ENCODE results near the gene CEACAM16.

DNA sequence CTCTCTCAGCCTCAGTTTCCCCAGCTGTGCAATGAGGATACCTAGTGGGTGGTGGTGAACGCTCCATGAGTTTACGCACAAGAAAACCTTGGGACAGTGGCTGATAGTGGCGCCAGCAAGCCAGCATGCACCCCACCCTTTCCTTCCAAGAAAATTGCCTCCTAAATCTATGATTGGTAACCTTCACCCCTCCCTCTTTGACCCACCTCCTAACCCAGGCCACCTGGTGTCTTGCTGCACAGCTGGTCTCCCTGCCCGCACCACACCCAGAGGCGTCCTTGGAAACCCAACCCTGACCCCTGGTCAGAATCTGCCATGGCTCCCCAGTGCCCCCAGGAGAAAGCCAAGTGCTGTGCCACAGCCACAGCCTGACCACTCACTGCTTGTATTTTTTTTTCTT is 26.7 kb downstream of the CEACAM16 start:
- no peak for TF ChIP-seq POLR2A (IDR thresholded peaks at IDR 0.05)
- TF ChIP-seq, protein P1, sequence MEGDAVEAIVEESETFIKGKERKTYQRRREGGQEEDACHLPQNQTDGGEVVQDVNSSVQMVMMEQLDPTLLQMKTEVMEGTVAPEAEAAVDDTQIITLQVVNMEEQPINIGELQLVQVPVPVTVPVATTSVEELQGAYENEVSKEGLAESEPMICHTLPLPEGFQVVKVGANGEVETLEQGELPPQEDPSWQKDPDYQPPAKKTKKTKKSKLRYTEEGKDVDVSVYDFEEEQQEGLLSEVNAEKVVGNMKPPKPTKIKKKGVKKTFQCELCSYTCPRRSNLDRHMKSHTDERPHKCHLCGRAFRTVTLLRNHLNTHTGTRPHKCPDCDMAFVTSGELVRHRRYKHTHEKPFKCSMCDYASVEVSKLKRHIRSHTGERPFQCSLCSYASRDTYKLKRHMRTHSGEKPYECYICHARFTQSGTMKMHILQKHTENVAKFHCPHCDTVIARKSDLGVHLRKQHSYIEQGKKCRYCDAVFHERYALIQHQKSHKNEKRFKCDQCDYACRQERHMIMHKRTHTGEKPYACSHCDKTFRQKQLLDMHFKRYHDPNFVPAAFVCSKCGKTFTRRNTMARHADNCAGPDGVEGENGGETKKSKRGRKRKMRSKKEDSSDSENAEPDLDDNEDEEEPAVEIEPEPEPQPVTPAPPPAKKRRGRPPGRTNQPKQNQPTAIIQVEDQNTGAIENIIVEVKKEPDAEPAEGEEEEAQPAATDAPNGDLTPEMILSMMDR (IDR thresholded peaks at IDR 0.05): no peak
